ENCODE data around the gene NELL1. TPM values are rescaled to one million over a fixed set of nuclear protein-coding genes. Genes with fewer than 3 reads are reported as not detected.

The NELL1 gene
- total RNA-seq, 2 donors from 2014 or later: not detected

DNA sequence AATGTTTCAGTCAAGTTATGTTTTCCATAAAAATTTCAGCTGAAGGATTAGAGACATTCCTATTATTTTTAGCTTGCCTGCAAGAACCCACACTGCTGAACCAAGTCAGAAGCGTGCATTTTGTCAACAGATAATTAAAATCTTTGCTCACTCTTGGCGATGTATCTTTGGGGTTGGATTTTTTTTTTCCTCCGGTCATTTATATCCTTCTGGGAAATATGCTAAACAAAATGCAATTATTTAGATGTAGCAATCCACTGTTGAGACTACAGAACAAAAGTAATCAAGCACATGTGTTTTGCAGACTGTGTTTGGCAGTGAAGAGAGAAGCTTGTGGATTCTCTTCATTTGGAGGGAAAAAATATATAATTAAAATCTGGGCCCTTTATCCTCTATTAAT is 15.3 kb upstream of the NELL1 start:
- no peaks in the 10 kb centered on the region for H3K9me3 Mint-ChIP-seq
- DNase-seq (ENCODE audit: low spot score in 2 of 2) (no peak), ATAC-seq (no peak)
- H3K27ac Mint-ChIP-seq: no peak overlapping the region
- no peaks in the 10 kb centered on the region for H3K36me3 Mint-ChIP-seq

DNA sequence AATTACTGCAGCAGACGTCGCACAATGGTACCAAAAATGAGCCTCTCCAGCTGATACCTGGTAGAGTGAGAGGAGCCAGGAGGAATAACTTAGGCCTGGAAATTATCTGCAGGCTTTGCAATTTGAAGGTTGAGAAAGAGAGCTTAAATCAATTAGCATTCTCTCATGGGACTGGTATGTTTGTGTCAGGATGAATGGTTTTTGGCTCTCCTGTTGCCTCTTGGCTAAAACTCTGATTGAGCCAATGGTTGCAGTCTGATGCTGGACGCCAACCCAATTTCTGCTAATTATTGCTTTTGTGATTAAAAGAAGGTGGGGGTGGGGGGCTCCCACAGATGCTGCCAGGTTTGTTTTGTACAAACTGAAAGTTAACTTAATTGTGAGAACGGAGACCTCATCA is 12.5 kb upstream of the NELL1 start:
- DNase-seq (ENCODE audit: low spot score in 2 of 2) (no peak), ATAC-seq (no peak)

DNA sequence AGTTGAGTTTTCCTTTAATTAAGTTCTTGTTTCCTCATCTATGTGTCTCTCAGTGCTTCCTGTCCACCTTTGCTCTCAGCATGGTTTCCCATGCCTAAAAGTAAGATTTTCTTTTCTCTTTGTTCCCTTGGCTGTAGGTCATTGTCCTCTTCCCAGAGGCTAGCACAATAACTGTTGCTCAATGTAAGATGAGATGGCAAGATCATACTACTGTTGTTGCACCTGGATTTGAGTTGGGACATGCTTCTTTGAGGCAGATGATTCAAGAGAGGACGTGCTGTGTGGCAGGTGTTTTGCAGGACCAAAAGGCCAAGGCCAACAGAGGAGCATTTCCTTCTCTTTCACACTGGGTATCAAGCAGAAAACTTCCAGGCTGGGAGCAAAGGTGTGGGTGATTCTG is 11.3 kb upstream of the NELL1 start:
- ATAC-seq: no peak
- Mint-ChIP-seq H3K36me3 (no peaks in the 10 kb centered on the region), H3K9me3 (peaks cover 4 to 10% of the 10 kb centered on the region in 2 donors), H3K27ac (no peak overlapping the region)
- no peak for DNase-seq (ENCODE audit: low spot score in 2 of 2)

More for the DNA sequence above, 12.5 kb upstream of the NELL1 start:
- Mint-ChIP-seq H3K9me3 (peaks cover 0 to 3% of the 10 kb centered on the region in 2 donors), H3K27ac (no peak overlapping the region), H3K36me3 (no peaks in the 10 kb centered on the region)

DNA sequence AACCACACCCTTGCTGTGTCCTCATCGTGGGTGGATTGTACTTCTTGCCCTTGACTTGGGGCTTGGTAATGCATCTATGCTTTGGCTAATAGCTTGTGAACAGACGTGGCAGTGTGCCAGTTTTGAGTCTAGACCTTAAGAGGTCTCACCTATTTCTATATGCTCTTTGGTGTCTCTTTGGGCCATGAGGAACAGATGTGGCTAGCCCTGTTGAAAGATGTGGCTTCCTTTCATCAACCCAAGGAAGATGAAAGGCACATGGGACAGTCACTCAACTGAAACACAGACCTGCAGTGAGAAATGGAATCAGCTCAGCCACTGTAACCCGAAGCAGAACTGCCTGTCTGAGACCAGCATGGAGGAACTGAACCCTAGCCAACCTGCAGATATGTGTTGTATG is 7.9 kb upstream of the NELL1 start:
- ATAC-seq (no peak), DNase-seq (ENCODE audit: low spot score in 2 of 2) (no peak)
- Mint-ChIP-seq H3K36me3 (no peaks in the 10 kb centered on the region), H3K27ac (no peak overlapping the region), H3K9me3 (peaks cover 7 to 10% of the 10 kb centered on the region in 2 donors)

DNA sequence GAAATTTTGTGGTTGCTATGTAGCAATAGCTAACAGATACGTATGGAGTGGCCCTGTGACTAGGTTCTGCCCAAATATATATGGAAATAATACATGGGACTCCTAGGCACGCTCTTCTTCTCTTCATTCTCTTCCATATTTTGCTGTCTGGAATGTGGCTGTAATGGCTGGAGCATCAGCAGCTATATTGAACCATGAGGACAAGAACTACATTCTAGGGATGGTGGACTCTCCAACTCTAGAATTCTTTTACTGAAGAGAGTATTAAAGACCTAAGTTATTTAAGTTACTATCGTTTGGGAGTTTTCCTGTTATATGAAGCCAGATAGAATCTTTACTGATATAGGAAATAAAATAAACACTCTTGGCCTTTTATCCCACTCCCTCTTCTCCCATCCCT is 7.5 kb upstream of the NELL1 start:
- Mint-ChIP-seq H3K27ac (no peak overlapping the region), H3K36me3 (no peaks in the 10 kb centered on the region), H3K9me3 (peaks cover 7 to 10% of the 10 kb centered on the region in 2 donors)
- no peak for ATAC-seq
- DNase-seq (ENCODE audit: low spot score in 2 of 2): no peak

DNA sequence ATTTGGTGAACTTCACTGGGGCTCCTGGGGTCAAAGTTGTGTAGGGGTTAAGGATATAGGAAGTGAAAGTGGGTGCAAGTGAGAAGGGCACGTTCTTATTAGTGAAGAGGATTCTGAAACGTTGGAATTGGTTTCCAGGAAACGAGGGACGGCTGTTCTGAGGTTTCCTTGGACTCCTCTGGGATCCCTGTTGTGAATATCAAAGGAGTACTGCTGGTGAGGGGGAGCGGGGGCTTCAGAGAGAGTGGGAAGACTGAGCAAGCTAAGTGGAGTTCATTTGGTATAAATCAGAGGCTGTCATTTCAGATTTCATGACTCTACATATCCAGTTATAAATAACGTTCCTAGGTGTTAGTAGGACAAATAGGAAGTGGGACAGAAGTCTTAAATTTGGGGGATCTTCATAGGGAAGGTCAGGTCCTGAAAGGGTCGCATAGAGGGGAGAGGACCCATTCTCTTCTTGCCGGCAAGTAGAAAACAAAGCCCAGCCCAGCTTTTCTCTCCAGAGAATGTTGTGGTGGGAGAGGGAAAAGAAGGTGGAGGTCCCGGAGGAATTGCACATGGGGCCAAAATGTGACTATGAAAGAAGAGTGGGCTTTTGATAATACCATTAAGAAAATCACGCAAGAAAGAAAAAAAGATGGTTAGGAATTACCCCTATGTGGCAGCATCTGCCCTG is 1.1 kb upstream of the NELL1 start:
- DNase-seq (ENCODE audit: low spot score in 2 of 2): no peak
- no peak overlapping the region for H3K27ac Mint-ChIP-seq
- ATAC-seq: no peak
- peaks cover 0 to 3% of the 10 kb centered on the region in 2 donors for H3K9me3 Mint-ChIP-seq
- H3K36me3 Mint-ChIP-seq: peaks cover 0 to 5% of the 10 kb centered on the region in 2 donors

DNA sequence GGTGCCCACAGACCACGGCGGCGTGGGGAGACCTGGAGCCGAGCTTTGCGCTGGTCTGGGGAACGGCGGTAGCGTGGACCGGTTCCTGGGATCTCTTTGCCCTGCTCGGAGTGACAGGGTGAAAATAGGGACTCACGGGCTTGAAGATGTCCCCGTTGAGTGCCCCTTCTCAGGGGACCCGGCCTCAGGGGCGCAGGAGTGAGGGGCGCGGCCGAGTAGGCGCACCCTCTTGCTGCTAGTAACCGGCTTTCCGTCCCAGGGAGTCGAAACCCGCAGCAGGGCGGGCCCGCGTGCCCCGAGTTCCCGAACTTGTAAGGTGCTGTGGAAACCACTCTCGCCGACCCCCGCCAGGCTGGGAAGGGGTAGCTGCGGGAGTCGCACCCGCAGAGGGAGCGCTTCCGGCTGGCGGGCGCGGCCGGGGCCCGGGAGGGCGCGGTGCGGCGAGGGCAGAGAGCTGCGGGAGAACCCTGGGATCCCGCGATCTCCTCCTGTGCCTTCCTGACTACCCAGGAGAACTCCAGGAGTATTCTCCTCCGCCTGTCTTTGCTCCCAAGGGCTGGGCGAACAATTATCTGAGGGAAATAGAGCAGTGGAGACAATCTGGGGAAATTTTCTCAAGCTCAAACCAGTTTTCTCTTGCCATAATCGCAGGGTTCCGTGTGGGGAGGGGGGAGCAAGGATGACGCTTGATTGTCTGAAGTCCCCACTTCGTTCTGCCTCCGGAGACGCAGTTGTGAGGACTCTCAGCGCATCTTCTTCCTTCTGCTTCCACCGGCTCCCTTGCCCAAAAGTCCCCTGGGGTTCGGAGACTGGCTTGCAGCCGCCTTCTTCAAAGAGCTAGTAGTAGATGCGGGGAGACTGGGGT is 666 bp downstream of the NELL1 start:
- peak in 1 of 2 donors; percentile 3 for DNase-seq (ENCODE audit: low spot score in 2 of 2)
- H3K36me3 Mint-ChIP-seq: peaks cover 0 to 5% of the 10 kb centered on the region in 2 donors
- H3K9me3 Mint-ChIP-seq: peaks cover 0 to 3% of the 10 kb centered on the region in 2 donors
- ATAC-seq: no peak
- no peak overlapping the region for H3K27ac Mint-ChIP-seq

DNA sequence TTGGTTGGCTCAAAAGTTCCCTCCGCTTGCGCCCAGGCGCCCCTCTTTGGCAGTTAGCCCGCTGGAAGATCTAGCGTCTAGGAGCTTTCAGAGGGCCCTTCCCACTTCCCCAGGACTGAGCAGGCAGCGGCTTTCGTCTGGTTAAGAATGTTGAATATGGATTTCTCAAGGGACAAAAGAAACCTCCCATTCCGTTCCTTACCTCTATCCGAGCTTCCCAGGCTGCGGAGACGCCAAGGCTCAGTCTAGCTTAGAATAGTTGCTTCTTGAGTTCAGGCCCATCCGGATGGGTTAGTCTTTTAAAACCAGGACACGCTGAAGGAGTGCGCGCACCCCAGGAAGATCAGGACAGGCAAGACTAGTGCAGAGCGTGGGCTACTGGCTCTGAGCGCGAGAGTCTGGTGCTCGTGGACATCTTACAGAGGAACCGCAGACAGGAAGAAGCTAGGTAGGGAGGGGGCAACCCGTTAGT is 1.6 kb downstream of the NELL1 start:
- H3K36me3 Mint-ChIP-seq: peaks cover 0 to 5% of the 10 kb centered on the region in 2 donors
- H3K9me3 Mint-ChIP-seq: no peaks in the 10 kb centered on the region
- H3K27ac Mint-ChIP-seq: peak overlapping the region in 1 of 2 donors; percentile 68
- ATAC-seq (no peak), DNase-seq (ENCODE audit: low spot score in 2 of 2) (no peak)

DNA sequence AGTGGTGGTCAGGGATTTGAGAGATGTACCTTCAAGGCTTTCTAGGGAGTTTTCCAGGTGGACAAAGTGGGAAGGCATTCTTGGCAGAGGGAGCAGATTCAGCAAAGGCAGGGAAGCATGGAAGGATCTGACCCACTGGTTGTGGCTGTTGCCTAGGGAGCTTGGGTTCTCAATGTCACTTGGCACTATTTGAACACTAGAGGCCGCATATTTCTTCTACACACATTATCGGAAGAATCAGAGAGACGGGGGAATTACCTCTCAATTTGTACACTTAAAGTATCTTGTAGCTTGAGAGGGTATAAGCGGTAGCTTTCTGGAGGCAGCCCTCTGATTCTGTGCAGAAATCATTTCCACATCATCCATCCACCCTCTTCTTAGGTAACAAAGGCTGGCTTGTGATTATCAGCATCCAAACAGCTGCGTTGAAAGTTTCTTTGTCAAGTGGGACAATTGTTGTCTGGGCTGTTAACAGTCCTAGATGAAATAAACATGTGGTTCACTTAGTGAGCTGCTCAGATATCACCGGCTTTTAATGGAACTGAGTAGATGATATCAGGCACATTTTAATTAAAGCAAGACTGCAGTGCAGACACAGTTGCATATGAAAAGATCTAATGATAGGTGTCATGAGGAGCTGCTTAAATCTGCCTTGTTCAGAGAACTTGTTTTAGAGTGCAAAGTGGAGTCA is 2.6 kb downstream of the NELL1 start:
- Mint-ChIP-seq H3K9me3 (no peaks in the 10 kb centered on the region), H3K27ac (no peak overlapping the region), H3K36me3 (peaks cover 0 to 5% of the 10 kb centered on the region in 2 donors)
- ATAC-seq (no peak), DNase-seq (ENCODE audit: low spot score in 2 of 2) (no peak)

DNA sequence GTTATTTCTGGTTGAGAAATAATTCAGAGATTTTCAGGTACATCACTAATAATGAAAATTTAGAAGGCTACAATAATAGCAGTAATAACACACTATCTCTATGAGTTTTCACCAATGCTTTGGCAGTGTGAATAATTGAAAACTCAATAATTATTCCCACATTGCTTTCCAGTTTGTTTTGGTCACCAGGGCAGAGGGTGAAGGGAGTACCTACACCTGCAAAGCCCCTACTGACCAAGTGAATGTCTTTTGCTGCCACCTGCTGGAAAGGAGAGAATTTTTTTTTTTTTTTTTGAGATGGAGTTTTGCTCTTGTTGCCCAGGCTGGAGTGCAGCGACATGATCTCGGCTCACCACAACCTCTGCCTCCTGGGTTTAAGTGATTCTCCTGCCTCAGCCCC is 3.2 kb downstream of the NELL1 start:
- no peak overlapping the region for H3K27ac Mint-ChIP-seq
- ATAC-seq: no peak
- peak in 1 of 2 donors; percentile 6 for DNase-seq (ENCODE audit: low spot score in 2 of 2)
- H3K9me3 Mint-ChIP-seq: no peaks in the 10 kb centered on the region
- peaks cover 0 to 5% of the 10 kb centered on the region in 2 donors for H3K36me3 Mint-ChIP-seq

DNA sequence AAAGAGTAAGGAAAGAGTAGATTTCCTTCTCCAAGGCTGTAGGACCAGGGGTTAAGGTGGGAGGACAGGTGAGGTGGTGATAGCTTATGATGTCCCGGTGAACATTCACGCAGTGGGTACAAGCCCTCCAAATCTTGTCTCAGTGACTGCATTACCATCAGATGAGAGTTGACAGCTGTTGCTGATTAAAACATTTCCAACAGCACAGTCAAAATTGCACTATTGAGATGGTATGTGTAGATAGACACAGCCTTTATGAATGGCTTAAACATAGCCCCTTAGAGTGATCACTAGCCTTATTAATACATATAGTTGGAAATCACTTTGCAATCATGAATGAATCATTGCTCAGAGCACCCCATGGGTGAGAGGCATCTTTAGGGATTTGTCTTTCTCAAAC is 7.3 kb downstream of the NELL1 start:
- DNase-seq (ENCODE audit: low spot score in 2 of 2): no peak
- Mint-ChIP-seq H3K36me3 (no peaks in the 10 kb centered on the region), H3K27ac (no peak overlapping the region), H3K9me3 (no peaks in the 10 kb centered on the region)
- ATAC-seq: no peak

DNA sequence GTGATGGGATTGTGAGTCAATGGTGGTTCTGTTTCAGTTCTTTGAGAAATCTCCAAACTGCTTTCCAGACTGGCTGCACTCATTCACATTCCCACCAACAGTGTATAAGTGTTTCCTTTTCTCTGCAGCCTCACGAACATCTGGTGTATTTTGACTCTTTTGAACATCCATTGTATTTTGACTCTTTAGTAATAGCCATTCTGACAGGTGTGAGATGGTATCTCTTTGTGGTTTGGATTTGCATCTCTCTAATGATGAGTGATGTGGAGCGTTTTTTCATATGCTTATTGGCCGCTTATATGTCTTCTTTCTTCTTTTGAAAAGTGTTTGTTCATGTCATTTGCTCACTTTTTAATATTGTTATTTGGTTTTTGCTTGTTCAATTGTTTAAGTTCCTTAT is 19.4 kb downstream of the NELL1 start:
- no peak for DNase-seq (ENCODE audit: low spot score in 2 of 2)
- no peak for ATAC-seq

DNA sequence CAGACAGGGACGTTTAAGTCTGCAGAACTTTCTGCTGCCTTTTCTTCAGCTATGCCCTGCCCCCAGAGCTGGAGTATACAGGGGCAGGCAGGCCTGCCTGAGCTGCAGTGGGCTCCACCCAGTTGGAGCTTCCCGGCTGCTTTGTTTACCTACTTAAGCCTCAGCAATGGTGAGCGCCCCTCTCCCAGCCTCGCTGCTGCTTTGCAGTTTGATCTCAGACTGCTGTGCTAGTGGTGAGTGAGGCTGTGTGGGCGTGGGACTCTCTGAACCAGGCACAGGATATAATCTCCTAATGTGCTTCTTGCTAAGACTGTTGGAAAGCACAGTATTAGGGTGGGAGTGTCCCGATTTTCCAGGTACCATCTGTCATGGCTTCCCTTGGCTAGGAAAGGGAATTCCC is 38.5 kb downstream of the NELL1 start:
- peaks cover 9 to 18% of the 10 kb centered on the region in 2 donors for H3K9me3 Mint-ChIP-seq

More for the DNA sequence above, 19.4 kb downstream of the NELL1 start:
- no peaks in the 10 kb centered on the region for H3K36me3 Mint-ChIP-seq
- peaks cover under 1% of the 10 kb centered on the region in 2 donors for H3K9me3 Mint-ChIP-seq
- no peak overlapping the region for H3K27ac Mint-ChIP-seq

DNA sequence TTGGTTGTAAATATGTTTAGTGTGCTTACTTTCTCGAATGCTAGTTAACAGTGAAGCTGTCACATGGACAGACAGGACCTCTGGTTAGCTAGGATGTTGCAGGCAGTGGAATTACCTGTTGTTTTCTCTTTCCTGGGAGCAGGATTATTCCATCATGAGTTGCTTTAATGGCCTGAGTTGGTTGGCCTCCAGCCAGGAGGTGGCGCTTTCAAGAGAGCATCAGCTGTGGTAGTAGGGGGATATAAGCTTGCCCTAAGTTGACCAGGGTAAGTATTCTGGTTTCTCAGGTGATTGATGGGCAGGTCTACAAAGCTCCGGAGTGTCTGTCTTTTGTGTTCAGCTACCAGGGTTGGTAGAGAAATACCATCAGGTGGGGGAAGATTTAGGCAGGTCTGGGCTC is 43.5 kb downstream of the NELL1 start:
- DNase-seq (ENCODE audit: low spot score in 2 of 2): no peak
- no peaks in the 10 kb centered on the region for H3K36me3 Mint-ChIP-seq
- no peak for ATAC-seq
- no peaks in the 10 kb centered on the region for H3K9me3 Mint-ChIP-seq
- no peak overlapping the region for H3K27ac Mint-ChIP-seq

More for the DNA sequence above, 38.5 kb downstream of the NELL1 start:
- Mint-ChIP-seq H3K36me3 (peaks cover 0 to 11% of the 10 kb centered on the region in 2 donors), H3K27ac (no peak overlapping the region)
- DNase-seq (ENCODE audit: low spot score in 2 of 2) (no peak), ATAC-seq (no peak)

DNA sequence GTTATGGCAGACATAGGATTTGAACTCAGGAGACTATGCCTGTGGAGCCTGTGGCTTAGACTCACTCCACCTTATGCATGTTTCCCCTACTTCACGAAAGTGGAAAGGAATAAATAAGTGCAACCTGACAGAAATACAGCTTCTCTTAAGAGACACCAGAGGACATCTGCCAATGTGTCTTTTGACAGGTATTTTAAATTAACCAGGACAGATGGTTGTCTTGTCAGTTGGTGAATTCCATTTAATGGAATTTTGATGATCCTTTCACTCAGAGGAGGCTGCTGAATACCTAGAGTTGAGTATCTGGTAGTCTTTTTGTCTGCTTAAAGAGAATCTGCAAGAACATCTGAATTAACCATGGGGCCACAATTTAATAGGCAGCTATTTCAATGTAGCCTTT is 46.1 kb downstream of the NELL1 start:
- Mint-ChIP-seq H3K36me3 (no peaks in the 10 kb centered on the region), H3K27ac (no peak overlapping the region), H3K9me3 (no peaks in the 10 kb centered on the region)
- DNase-seq (ENCODE audit: low spot score in 2 of 2): no peak
- no peak for ATAC-seq

DNA sequence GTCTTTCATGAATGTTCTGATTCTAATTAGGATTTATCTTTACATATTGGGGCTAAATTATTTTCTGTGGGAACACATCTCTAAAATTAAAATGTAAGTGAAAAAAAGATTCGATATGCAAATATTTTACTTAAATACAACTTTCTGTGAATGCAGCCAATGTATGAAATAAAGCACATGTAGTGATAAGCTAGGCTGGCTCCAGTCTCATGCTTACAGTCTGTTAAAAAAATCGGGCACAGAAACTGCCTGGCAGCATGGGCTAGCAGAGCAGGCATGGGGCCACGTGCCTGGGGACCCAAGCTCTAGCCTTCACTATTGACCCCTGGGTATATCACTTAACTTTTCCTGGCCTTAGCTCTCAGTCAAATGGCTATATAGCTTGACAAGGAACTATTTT is 46.5 kb downstream of the NELL1 start:
- ATAC-seq (no peak), DNase-seq (ENCODE audit: low spot score in 2 of 2) (no peak)
- no peak overlapping the region for H3K27ac Mint-ChIP-seq
- H3K36me3 Mint-ChIP-seq: no peaks in the 10 kb centered on the region
- H3K9me3 Mint-ChIP-seq: no peaks in the 10 kb centered on the region

DNA sequence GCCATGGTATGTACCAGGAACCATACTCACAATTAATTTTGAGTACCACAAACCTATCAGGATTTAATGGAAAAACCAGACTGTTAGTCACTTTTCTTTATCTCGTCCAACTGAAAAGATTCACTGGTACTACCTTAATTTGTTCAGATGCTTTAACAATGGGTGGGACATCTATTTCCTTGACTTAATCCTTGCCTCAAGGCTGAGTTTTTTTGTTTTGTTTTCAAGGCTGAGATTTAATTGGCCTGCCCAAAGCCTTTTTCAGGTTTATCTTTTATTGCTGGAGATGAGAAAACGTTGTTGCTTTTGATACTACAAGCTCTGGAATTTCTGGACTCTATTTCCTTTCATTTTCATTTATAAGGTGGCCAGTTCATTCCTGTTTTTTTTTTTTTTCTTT is 50.4 kb downstream of the NELL1 start:
- Mint-ChIP-seq H3K36me3 (no peaks in the 10 kb centered on the region), H3K27ac (no peak overlapping the region), H3K9me3 (peaks cover 13 to 18% of the 10 kb centered on the region in 2 donors)
- ATAC-seq: no peak
- no peak for DNase-seq (ENCODE audit: low spot score in 2 of 2)

Measured in activated naive CD4-positive, alpha-beta T cell treated with anti-CD3 and anti-CD28 coated beads, Interleukin-2, amount 50 U/mL, for 72 hours (primary cell).